Measurements from ENCODE around the gene ZSCAN20. TPM values are rescaled to one million over a fixed set of nuclear protein-coding genes. Genes with fewer than 3 reads are reported as not detected.
"Not testable (repeated sequence)": the region's sequence is repeated elsewhere in the genome, so short reads cannot be mapped to it uniquely, and the experiment has no call there.

Gene ZSCAN20
- total RNA-seq, 1 experiment from 2014 or later = 0.84 TPM

DNA sequence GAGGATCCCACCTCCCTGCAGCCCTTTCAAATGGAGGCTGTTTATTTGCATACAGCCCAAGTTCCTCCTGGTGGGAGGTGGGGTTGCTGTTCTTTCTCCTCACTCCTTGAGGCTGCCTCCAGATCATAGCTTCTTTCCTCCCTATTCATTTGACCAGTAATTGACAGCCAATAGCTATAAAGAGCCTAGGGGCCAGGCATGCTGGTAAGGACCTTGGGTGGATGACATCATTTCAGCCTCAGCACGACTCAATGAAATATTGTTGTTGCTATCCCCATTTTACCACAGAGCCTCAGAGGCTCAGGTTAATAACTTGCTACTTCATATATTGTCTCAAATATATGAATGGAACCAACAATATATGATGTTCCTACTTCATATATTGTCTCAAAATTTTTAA, 31.1 kb downstream of the ZSCAN20 start:
- Histone ChIP-seq H4K20me1 (ENCODE audit: low read length) (no peaks in the 10 kb centered on the region), H3K79me2 (ENCODE audit: low read length) (no peaks in the 10 kb centered on the region), H3K9me3 (ENCODE audit: low read length) (no peaks in the 10 kb centered on the region), H3K4me3 (ENCODE audit: low read length) (no peak overlapping the region), H3K36me3 (ENCODE audit: low read depth, low read length) (no peaks in the 10 kb centered on the region), H2AFZ (ENCODE audit: low read length) (no peak overlapping the region), H3K27ac (ENCODE audit: low read length) (no peak overlapping the region), H3K27me3 (ENCODE audit: low read length) (no peaks in the 10 kb centered on the region), H3K4me1 (ENCODE audit: insufficient read depth, low read length) (no peaks in the 10 kb centered on the region), H3K9me2 (replicated peaks; ENCODE audit: low read length) (no peaks in the 10 kb centered on the region), H3K9ac (ENCODE audit: low read length) (no peak overlapping the region), H3K4me2 (ENCODE audit: low read length) (no peak overlapping the region), H3F3A (ENCODE audit: low read length, unreplicated experiment) (no peaks in the 10 kb centered on the region)
- DNase-seq (no peak), ATAC-seq (no peak)
- intact Hi-C loops (cut with micrococcal nuclease) = no loop called here
- TF ChIP-seq, protein P1, sequence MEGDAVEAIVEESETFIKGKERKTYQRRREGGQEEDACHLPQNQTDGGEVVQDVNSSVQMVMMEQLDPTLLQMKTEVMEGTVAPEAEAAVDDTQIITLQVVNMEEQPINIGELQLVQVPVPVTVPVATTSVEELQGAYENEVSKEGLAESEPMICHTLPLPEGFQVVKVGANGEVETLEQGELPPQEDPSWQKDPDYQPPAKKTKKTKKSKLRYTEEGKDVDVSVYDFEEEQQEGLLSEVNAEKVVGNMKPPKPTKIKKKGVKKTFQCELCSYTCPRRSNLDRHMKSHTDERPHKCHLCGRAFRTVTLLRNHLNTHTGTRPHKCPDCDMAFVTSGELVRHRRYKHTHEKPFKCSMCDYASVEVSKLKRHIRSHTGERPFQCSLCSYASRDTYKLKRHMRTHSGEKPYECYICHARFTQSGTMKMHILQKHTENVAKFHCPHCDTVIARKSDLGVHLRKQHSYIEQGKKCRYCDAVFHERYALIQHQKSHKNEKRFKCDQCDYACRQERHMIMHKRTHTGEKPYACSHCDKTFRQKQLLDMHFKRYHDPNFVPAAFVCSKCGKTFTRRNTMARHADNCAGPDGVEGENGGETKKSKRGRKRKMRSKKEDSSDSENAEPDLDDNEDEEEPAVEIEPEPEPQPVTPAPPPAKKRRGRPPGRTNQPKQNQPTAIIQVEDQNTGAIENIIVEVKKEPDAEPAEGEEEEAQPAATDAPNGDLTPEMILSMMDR (conservative IDR thresholded peaks at IDR 0.05; ENCODE audit: low read depth, low read length) = no peak
- TF ChIP-seq EZH2phosphoT487 (IDR thresholded peaks at IDR 0.05; ENCODE audit: borderline replicate concordance, low read length) = no peak
- TF ChIP-seq EZH2 (IDR thresholded peaks at IDR 0.05; ENCODE audit: low read length, unreplicated experiment) = no peak
- ChIA-PET CTCF (no interaction called here), POLR2A (ENCODE audit: unreplicated experiment) (no interaction called here)
- BruUV-seq (replicated peaks) = no TSS peak

DNA sequence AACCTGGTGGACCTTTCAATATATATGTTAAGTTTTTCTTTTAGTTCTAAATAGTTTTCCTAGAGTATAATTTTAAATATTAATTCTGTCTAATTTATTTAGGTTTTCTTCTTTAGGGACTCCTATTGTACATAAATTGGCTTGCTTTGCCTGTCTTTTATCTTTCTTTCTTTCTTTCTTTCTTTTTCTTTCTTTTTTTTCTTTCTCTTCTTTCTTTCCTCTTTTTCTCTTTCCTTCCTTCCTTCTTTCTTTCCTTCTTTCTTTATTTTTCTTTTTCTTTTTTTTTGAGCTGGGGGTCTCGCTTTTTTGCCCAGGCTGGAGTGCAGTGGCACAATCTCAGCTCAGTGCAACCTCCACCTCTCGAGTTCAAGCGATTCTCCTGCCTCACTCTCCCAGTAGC, 35.2 kb downstream of the ZSCAN20 start:
- Histone ChIP-seq H3K27ac (ENCODE audit: low read length) (no peak overlapping the region), H3K4me1 (ENCODE audit: insufficient read depth, low read length) (peaks cover 9% of the 10 kb centered on the region), H3K27me3 (ENCODE audit: low read length) (no peaks in the 10 kb centered on the region), H3K4me2 (ENCODE audit: low read length) (no peak overlapping the region), H3K9me2 (replicated peaks; ENCODE audit: low read length) (no peaks in the 10 kb centered on the region), H3K36me3 (ENCODE audit: low read depth, low read length) (no peaks in the 10 kb centered on the region), H2AFZ (ENCODE audit: low read length) (no peak overlapping the region), H3F3A (ENCODE audit: low read length, unreplicated experiment) (no peaks in the 10 kb centered on the region), H3K9ac (ENCODE audit: low read length) (no peak overlapping the region), H3K4me3 (ENCODE audit: low read length) (no peak overlapping the region), H3K9me3 (ENCODE audit: low read length) (no peaks in the 10 kb centered on the region), H3K79me2 (ENCODE audit: low read length) (no peaks in the 10 kb centered on the region), H4K20me1 (ENCODE audit: low read length) (no peaks in the 10 kb centered on the region)
- DNase-seq = no peak
- no peak for ATAC-seq
- no peak for TF ChIP-seq EZH2phosphoT487 (IDR thresholded peaks at IDR 0.05; ENCODE audit: borderline replicate concordance, low read length)
- TF ChIP-seq EZH2 (IDR thresholded peaks at IDR 0.05; ENCODE audit: low read length, unreplicated experiment) = no peak
- TF ChIP-seq, protein P1 (conservative IDR thresholded peaks at IDR 0.05; ENCODE audit: low read depth, low read length) = no peak
- intact Hi-C loops (cut with micrococcal nuclease) = no loop called here
- BruUV-seq (replicated peaks) = no TSS peak
- CTCF ChIA-PET = no interaction called here
- POLR2A ChIA-PET (ENCODE audit: unreplicated experiment) = no interaction called here

DNA sequence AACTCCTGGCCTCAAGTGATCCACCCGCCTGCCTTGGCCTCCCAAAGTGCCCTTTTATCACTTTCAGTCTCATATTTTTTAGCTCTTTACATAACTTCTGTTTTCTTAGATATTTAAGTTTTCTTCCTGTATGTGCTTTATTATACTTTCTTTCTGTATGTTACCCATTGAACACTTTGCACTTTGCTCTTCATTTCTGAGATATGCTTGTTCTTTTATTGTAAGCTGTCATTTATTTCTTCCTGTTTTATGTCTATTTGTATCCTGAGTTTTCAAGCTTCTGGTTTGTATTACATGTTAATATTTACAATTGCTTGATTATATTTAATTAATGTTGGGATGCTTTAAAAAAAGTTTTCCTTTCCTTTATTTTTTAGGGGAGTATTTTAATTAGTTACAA, 35.7 kb downstream of the ZSCAN20 start:
- CTCF ChIA-PET = no interaction called here
- no peak for TF ChIP-seq EZH2 (IDR thresholded peaks at IDR 0.05; ENCODE audit: low read length, unreplicated experiment)
- TF ChIP-seq EZH2phosphoT487 (IDR thresholded peaks at IDR 0.05; ENCODE audit: borderline replicate concordance, low read length) = no peak
- DNase-seq (no peak), ATAC-seq (no peak)
- Histone ChIP-seq H3K27ac (ENCODE audit: low read length) (no peak overlapping the region), H3K4me1 (ENCODE audit: insufficient read depth, low read length) (peaks cover 12% of the 10 kb centered on the region), H3K9me3 (ENCODE audit: low read length) (no peaks in the 10 kb centered on the region), H3K4me3 (ENCODE audit: low read length) (no peak overlapping the region), H4K20me1 (ENCODE audit: low read length) (no peaks in the 10 kb centered on the region), H3K9ac (ENCODE audit: low read length) (no peak overlapping the region), H3F3A (ENCODE audit: low read length, unreplicated experiment) (no peaks in the 10 kb centered on the region), H2AFZ (ENCODE audit: low read length) (no peak overlapping the region), H3K27me3 (ENCODE audit: low read length) (no peaks in the 10 kb centered on the region), H3K79me2 (ENCODE audit: low read length) (no peaks in the 10 kb centered on the region), H3K9me2 (replicated peaks; ENCODE audit: low read length) (no peaks in the 10 kb centered on the region), H3K36me3 (ENCODE audit: low read depth, low read length) (no peaks in the 10 kb centered on the region), H3K4me2 (ENCODE audit: low read length) (no peak overlapping the region)
- POLR2A ChIA-PET (ENCODE audit: unreplicated experiment) = no interaction called here
- intact Hi-C loops (cut with micrococcal nuclease) = no loop called here
- no TSS peak for BruUV-seq (replicated peaks)

DNA sequence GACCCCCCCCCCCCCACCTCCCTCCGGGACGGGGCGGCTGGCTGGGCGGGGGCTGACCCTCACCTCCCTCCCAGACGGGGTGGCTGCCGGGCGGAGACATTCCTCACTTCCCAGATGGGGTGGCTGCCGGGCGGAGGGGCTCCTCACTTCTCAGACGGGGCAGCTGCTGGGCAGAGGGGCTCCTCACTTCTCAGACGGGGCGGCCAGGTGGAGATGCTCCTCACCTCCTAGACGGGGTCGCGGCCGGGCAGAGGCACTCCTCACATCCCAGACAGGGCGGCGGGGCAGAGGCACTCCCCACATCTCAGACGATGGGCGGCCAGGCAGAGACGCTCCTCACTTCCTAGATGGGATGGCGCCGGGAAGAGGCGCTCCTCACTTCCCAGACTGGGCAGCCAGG, 36.8 kb downstream of the ZSCAN20 start:
- H3K27ac ChIP-seq (ENCODE audit: low read length); H3K4me3 ChIP-seq (ENCODE audit: low read length); H3K9ac ChIP-seq (ENCODE audit: low read length); H3K9me2 ChIP-seq (replicated peaks; ENCODE audit: low read length); BruUV-seq (replicated peaks); H3K36me3 ChIP-seq (ENCODE audit: low read depth, low read length); H3K27me3 ChIP-seq (ENCODE audit: low read length); POLR2A ChIA-PET (ENCODE audit: unreplicated experiment); H2AFZ ChIP-seq (ENCODE audit: low read length); H3F3A ChIP-seq (ENCODE audit: low read length, unreplicated experiment); H4K20me1 ChIP-seq (ENCODE audit: low read length); CTCF ChIA-PET; H3K9me3 ChIP-seq (ENCODE audit: low read length); ATAC-seq; intact Hi-C loops (cut with micrococcal nuclease); DNase-seq; H3K4me2 ChIP-seq (ENCODE audit: low read length); H3K79me2 ChIP-seq (ENCODE audit: low read length): not testable (repeated sequence)
- H3K4me1 ChIP-seq (ENCODE audit: insufficient read depth, low read length) = peaks cover 15% of the 10 kb centered on the region

All from PC-3 (cell line).